GM13977 (cell line): ENCODE measurements around the gene CABP4.
"Not testable (repeated sequence)": the region's sequence is repeated elsewhere in the genome, so short reads cannot be mapped to it uniquely, and the experiment has no call there.

Experiments
- DNase-seq: peaks from one replicate; pipeline ENCODE4 v3.0.0; 2012; ENCODE audit warnings: low spot score
- in situ Hi-C: fragments of 300-500 bp; cut with MboI; formaldehyde crosslinking; loops from one replicate; pipeline ENCODE4 v1.12.0; 2022; ENCODE audit warnings: low sequenced_read_pairs, low pct_unique_long_range_greater_than_20kb, mixed read lengths, inconsistent platforms; ENCODE audit not compliant: unreplicated experiment
- TF ChIP-seq, protein P1 (sequence below): IDR thresholded peaks from 2 replicates; pipeline ENCODE4 v1.5.1; 2012; ENCODE audit warnings: mild to moderate bottlenecking, control low read depth; ENCODE audit not compliant: insufficient read depth; ENCODE audit errors: extremely low read depth, missing control alignments

Gene CABP4

DNA sequence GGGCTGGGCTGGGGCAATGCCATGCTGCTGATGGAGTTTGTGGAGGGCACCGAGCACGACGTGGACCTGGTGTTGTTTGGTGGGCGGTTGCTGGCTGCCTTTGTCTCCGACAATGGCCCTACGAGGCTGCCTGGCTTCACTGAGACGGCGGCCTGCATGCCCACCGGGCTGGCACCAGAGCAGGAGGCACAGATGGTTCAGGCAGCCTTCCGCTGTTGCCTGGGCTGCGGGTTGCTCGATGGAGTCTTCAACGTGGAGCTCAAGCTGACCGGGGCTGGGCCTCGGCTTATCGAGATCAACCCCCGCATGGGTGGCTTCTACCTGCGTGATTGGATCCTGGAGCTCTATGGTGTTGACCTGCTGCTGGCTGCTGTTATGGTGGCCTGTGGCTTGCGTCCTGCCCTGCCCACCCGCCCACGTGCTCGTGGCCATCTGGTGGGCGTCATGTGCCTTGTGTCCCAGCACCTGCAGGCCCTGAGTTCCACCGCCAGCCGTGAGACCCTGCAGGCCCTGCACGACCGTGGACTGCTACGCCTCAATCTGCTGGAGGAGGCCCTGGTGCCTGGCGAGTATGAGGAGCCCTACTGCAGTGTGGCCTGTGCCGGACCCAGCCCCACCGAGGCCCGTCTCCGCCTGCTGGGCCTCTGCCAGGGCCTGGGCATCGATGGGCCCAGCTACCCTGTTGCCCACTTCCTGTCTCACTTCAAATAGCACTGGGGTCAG lies 31.1 kb upstream of the CABP4 start:
- in situ Hi-C loops, result no loop called here
- DNase-seq, result no peak
- TF ChIP-seq, protein P1, sequence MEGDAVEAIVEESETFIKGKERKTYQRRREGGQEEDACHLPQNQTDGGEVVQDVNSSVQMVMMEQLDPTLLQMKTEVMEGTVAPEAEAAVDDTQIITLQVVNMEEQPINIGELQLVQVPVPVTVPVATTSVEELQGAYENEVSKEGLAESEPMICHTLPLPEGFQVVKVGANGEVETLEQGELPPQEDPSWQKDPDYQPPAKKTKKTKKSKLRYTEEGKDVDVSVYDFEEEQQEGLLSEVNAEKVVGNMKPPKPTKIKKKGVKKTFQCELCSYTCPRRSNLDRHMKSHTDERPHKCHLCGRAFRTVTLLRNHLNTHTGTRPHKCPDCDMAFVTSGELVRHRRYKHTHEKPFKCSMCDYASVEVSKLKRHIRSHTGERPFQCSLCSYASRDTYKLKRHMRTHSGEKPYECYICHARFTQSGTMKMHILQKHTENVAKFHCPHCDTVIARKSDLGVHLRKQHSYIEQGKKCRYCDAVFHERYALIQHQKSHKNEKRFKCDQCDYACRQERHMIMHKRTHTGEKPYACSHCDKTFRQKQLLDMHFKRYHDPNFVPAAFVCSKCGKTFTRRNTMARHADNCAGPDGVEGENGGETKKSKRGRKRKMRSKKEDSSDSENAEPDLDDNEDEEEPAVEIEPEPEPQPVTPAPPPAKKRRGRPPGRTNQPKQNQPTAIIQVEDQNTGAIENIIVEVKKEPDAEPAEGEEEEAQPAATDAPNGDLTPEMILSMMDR, result no peak

- in situ Hi-C loops, DNase-seq: not testable (repeated sequence)
Measured at GRCh38 chr11:67427364-67427859, 27.7 kb upstream of the CABP4 start.

DNA sequence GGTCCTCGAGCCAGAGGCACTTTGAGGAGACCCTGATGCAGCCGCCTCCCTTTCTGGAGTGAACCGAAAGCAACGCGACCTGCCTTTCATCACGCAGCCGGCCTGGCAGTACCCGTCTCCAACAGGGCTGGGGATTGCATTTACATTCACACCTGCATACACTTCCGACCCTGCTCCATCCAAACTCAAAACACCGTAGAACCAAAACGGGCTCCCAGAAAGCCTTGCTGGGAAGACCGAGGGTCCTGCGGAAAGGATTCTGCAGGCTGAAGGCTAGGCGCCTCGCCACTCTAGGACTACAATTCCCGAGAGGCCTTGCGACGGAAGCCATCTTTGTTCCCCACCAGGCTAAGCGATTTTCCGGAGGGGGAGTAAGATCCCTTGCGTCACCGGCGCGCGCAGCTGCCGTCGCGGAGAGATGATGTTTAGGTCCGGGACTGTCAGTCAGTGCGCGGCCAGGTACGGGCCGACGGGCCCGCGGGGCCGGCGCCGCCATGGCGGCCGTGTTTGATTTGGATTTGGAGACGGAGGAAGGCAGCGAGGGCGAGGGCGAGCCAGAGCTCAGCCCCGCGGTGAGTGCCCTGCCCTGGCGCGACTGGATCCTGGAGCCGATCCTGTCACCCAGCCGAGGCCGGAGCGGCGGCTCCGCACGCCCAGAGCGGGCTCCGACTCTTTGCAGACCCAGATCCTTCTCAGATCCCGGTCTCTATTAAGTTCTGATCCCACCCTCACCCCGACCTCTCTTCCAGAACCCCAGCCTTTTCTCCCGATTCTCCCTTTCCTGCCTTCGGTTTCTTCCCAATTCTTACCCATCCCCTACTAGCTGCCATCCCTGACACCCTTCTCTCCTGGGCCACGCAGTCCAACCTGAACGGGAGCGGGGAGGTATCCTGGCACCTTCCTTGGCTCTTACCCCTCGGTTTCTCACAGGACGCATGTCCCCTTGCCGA lies 26.8 kb upstream of the CABP4 start, which contains the start of gene RPS6KB2:
RPS6KB2 (plus strand) TSS at position 443 of the 950 bp plus-strand sequence; CDS start at position 495, 52 bp downstream.
- peak; percentile 100 for DNase-seq
- TF ChIP-seq, protein P1, result no peak
- in situ Hi-C loops, result no loop called here

GRCh38 chr11:67429038-67429668 lies 26.0 kb upstream of the CABP4 start:
- in situ Hi-C loops, result no loop called here
- DNase-seq, result no peak
- TF ChIP-seq, protein P1, result no peak

DNA sequence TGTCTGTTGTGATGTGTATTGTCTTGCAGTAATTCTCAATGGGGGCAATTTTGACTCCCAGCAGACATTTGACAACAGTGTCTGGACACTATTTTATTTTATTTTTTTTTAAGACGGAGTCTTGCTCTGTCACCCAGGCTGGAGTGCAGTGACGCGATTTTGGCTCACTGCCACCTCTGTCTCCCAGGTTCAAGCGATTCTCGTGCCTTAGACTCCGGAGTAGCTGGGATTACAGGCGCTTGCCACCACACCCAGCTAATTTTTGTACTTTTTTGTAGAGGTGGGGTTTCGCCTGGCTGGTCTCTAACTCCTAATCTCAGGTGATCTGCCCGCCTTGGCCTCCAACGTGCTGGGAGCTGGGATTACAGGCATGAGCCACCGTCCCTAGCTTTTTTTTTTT lies 25.4 kb upstream of the CABP4 start:
- TF ChIP-seq, protein P1, result no peak
- in situ Hi-C loops, result no loop called here
- DNase-seq, result no peak

- TF ChIP-seq, protein P1, result no peak
- DNase-seq, result no peak
- in situ Hi-C loops, result no loop called here
Measured at GRCh38 chr11:67431346-67432249, 23.6 kb upstream of the CABP4 start.
